ENCODE results near the gene ZNF19. TPM values are rescaled to one million over a fixed set of nuclear protein-coding genes. Genes with fewer than 3 reads are reported as not detected.

Gene ZNF19
- total RNA-seq, 1 donor from 2014 or later = 1.8 TPM

Other genes with a start within 250 kb of the ZNF19 start
- 20.7 and 21.1 TPM in 2 replicates for gene CMTR2, start 199.9 kb downstream of the ZNF19 start, total RNA-seq
- not detected in 2 replicates for gene CALB2, start 130.6 kb downstream of the ZNF19 start, total RNA-seq
- not detected in 2 replicates for gene TLE7, start 47.3 kb downstream of the ZNF19 start, total RNA-seq
- 4.9 and 5.6 TPM in 2 replicates for gene ZNF23, start 27.1 kb downstream of the ZNF19 start, total RNA-seq
- not detected in 2 replicates for gene CHST4, start 37.1 kb upstream of the ZNF19 start, total RNA-seq
- not detected in 2 replicates for gene TAT, start 87.8 kb upstream of the ZNF19 start, total RNA-seq
- gene MARVELD3, start 136.9 kb upstream of the ZNF19 start, total RNA-seq = not detected in 2 replicates
- gene PHLPP2, start 235.4 kb upstream of the ZNF19 start, total RNA-seq = 6.6 and 7.2 TPM in 2 replicates